Cardiac muscle cell (in vitro differentiated cells and primary cell): Measurements from ENCODE around the gene MAMSTR. TPM values are rescaled to one million over a fixed set of nuclear protein-coding genes. Genes with fewer than 3 reads are reported as not detected.

Experiments
- DNase-seq, 2 donors: peaks; one replicate each; pipeline versions ENCODE4 v3.0.0 to v3.0.0-alpha.2; 2010 to 2017; ENCODE audit warnings: low read depth in 1 of 2, low spot score in 1 of 2
- H3K27ac ChIP-seq: fragments of 200-600 bp; sonication (generic); 2 replicates; pipeline ENCODE4 v1.5.1; 2016
- H3K27me3 ChIP-seq: fragments of 200-600 bp; sonication (generic); 2 replicates; pipeline ENCODE4 v1.6.0; 2016; ENCODE audit warnings: control low read depth
- H3K36me3 ChIP-seq: fragments of 200-600 bp; sonication (generic); 2 replicates; pipeline ENCODE4 v1.5.1; 2016; ENCODE audit warnings: control low read depth
- H3K4me1 ChIP-seq: fragments of 200-600 bp; sonication (generic); 2 replicates; pipeline ENCODE4 v1.8.1; 2017; ENCODE audit warnings: low read depth, mild to moderate bottlenecking, mixed run types
- H3K4me3 ChIP-seq: fragments of 200-600 bp; sonication (generic); 2 replicates; pipeline ENCODE4 v1.5.1; 2016; ENCODE audit warnings: mild to moderate bottlenecking
- H3K9me3 ChIP-seq: fragments of 200-600 bp; sonication (generic); 2 replicates; pipeline ENCODE4 v1.5.1; 2017; ENCODE audit warnings: low read depth, mild to moderate bottlenecking, control low read depth
- CTCF ChIP-seq: IDR thresholded peaks from 2 replicates; pipeline ENCODE4 v1.5.1; 2012; ENCODE audit warnings: low read depth, mild to moderate bottlenecking, low read length
- polyA plus RNA-seq: library from polyadenylated mRNA; unstranded; fragments of >200 nt; fragmentation: Nextera tagmentation; extraction: Ambion mirVana; gene quantifications from 2 replicates; pipeline ENCODE4 v1.2.1, GENCODE V29; 2016
- total RNA-seq: library from RNA; depleted of rRNA; stranded (reverse); fragments of >200 nt; gene quantifications from 2 replicates; pipeline ENCODE4 v1.2.3, GENCODE V29; 2016

Gene MAMSTR
- total and polyA plus RNA-seq, 2 experiments from 2014 or later = 4.7 to 6.3 TPM

GRCh38 chr19:48757741-48758144 is 38.2 kb upstream of the MAMSTR start:
- no peak overlapping the region for H3K4me3 ChIP-seq
- no peak for DNase-seq
- peaks cover 15% of the 10 kb centered on the region for H3K27me3 ChIP-seq
- TF ChIP-seq CTCF = no peak
- no peaks in the 10 kb centered on the region for H3K36me3 ChIP-seq
- H3K4me1 ChIP-seq = no peaks in the 10 kb centered on the region
- H3K27ac ChIP-seq = no peak overlapping the region
- no peaks in the 10 kb centered on the region for H3K9me3 ChIP-seq

GRCh38 chr19:48757089-48757675 is 37.7 kb upstream of the MAMSTR start:
- Histone ChIP-seq H3K9me3 (no peaks in the 10 kb centered on the region), H3K27me3 (peaks cover 21% of the 10 kb centered on the region), H3K4me3 (no peak overlapping the region), H3K36me3 (no peaks in the 10 kb centered on the region), H3K4me1 (no peaks in the 10 kb centered on the region), H3K27ac (no peak overlapping the region)
- no peak for TF ChIP-seq CTCF
- no peak for DNase-seq

GRCh38 chr19:48756686-48757085 is 37.2 kb upstream of the MAMSTR start:
- Histone ChIP-seq H3K9me3 (no peaks in the 10 kb centered on the region), H3K27ac (no peak overlapping the region), H3K4me1 (no peaks in the 10 kb centered on the region), H3K36me3 (no peaks in the 10 kb centered on the region), H3K4me3 (no peak overlapping the region), H3K27me3 (peaks cover 26% of the 10 kb centered on the region)
- DNase-seq = no peak
- no peak for TF ChIP-seq CTCF

GRCh38 chr19:48756212-48756611 is 36.7 kb upstream of the MAMSTR start:
- Histone ChIP-seq H3K27me3 (peaks cover 29% of the 10 kb centered on the region), H3K27ac (no peak overlapping the region), H3K4me1 (no peaks in the 10 kb centered on the region), H3K36me3 (no peaks in the 10 kb centered on the region), H3K9me3 (no peaks in the 10 kb centered on the region), H3K4me3 (no peak overlapping the region)
- DNase-seq = no peak
- TF ChIP-seq CTCF = no peak

GRCh38 chr19:48755787-48756186 is 36.3 kb upstream of the MAMSTR start:
- Histone ChIP-seq H3K36me3 (no peaks in the 10 kb centered on the region), H3K27ac (no peak overlapping the region), H3K4me1 (no peaks in the 10 kb centered on the region), H3K27me3 (peaks cover 27% of the 10 kb centered on the region), H3K4me3 (no peak overlapping the region), H3K9me3 (no peaks in the 10 kb centered on the region)
- TF ChIP-seq CTCF = no peak
- DNase-seq = no peak

GRCh38 chr19:48755084-48755641 is 35.6 kb upstream of the MAMSTR start, which contains the start of gene FGF21:
Gene FGF21 (plus strand): TSS chr19:48755524. CDS start chr19:48756237, 713 bp downstream.
- Histone ChIP-seq H3K27me3 (peaks cover 25% of the 10 kb centered on the region), H3K36me3 (no peaks in the 10 kb centered on the region), H3K4me1 (no peaks in the 10 kb centered on the region), H3K9me3 (no peaks in the 10 kb centered on the region), H3K27ac (no peak within 1 kb of the TSS), H3K4me3 (no peak within 1 kb of the TSS)
- TF ChIP-seq CTCF = no peak
- DNase-seq = no peak
